NT2/D1 (cell line): ENCODE data around the gene BTBD7.

ENCODE experiments used
- SUZ12 ChIP-seq: IDR thresholded peaks from 2 replicates; pipeline ENCODE4 v1.6.1; 2011; ENCODE audit not compliant: insufficient read length, insufficient read depth; ENCODE audit errors: extremely low read depth
- ZNF274 ChIP-seq: IDR thresholded peaks from 2 replicates; pipeline ENCODE4 v1.6.1; 2011; ENCODE audit warnings: mild to moderate bottlenecking, low read depth, low read length

GRCh38 chr14:93285044-93285443 lies 47.8 kb downstream of the BTBD7 start:
- TF ChIP-seq SUZ12 (no peak), ZNF274 (no peak)
